Measurements from ENCODE around the gene SLC26A9. TPM values are rescaled to one million over a fixed set of nuclear protein-coding genes. Genes with fewer than 3 reads are reported as not detected.

Gene SLC26A9
- total and polyA plus RNA-seq, 2 of the 4 experiments (the other 2 are of a cell fraction) = not detected

GRCh38 chr1:205981257-205981656 lies 38.0 kb upstream of the SLC26A9 start (continued):
- TF ChIP-seq, protein P1, sequence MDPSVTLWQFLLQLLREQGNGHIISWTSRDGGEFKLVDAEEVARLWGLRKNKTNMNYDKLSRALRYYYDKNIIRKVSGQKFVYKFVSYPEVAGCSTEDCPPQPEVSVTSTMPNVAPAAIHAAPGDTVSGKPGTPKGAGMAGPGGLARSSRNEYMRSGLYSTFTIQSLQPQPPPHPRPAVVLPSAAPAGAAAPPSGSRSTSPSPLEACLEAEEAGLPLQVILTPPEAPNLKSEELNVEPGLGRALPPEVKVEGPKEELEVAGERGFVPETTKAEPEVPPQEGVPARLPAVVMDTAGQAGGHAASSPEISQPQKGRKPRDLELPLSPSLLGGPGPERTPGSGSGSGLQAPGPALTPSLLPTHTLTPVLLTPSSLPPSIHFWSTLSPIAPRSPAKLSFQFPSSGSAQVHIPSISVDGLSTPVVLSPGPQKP (IDR thresholded peaks at IDR 0.05; ENCODE audit: borderline replicate concordance, low read depth, low read length) = no peak

GRCh38 chr1:205980237-205980870 lies 37.1 kb upstream of the SLC26A9 start:
- CTCF ChIA-PET = interaction anchor here (1.0 kb wide), 1 partner anchor 123 kb away, joined by 8 read pairs; no protein-coding TSS in a partner anchor
- in situ Hi-C loops (cut with MboI; ENCODE audit: low sequenced_read_pairs) (loop anchor here (5.0 to 10.0 kb wide), 3 partner anchors 122 to 326 kb away; no protein-coding TSS in a partner anchor), intact Hi-C loops (cut with micrococcal nuclease) (no loop called here), dilution Hi-C loops (cut with HindIII; ENCODE audit: low sequenced_read_pairs, unreplicated experiment) (no loop called here)
- Histone ChIP-seq H3K9me1 (ENCODE audit: insufficient read depth, low read length) (no peaks in the 10 kb centered on the region), H3K4me3 (ENCODE audit: insufficient read depth, low read depth, low read length) (no peak overlapping the region), H3K56ac (ENCODE audit: extremely low read depth, insufficient read depth, low read length) (no peak overlapping the region), H4K20me1 (ENCODE audit: insufficient read depth, low read length) (no peaks in the 10 kb centered on the region; the same call in 1 of the 2 replicates), H2BK120ac (ENCODE audit: low read depth, low read length) (no peak overlapping the region), H3K18ac (ENCODE audit: low read depth, low read length) (no peak overlapping the region), H2BK20ac (ENCODE audit: low read depth, low read length) (no peak overlapping the region), H3K4me1 (ENCODE audit: control insufficient read depth, insufficient read depth, low read length) (no peaks in the 10 kb centered on the region), H3K4me2 (ENCODE audit: low read depth, low read length) (no peak overlapping the region), H3K23ac (ENCODE audit: low read depth, low read length) (no peak overlapping the region), H3K9me3 (ENCODE audit: control insufficient read depth, insufficient read depth, low read length) (no peaks in the 10 kb centered on the region), H4K91ac (ENCODE audit: insufficient read depth, low read depth, low read length) (no peak overlapping the region), H2AFZ (replicated peaks; ENCODE audit: low read length, poor library complexity) (no peak overlapping the region), H2AK9ac (replicated peaks; ENCODE audit: low read depth, low read length, poor library complexity) (no peak overlapping the region), H4K8ac (ENCODE audit: low read depth in 2 of 2, low read length in 2 of 2) (no peak overlapping the region), H3K27me3 (ENCODE audit: control insufficient read depth, insufficient read depth, low read length) (no peaks in the 10 kb centered on the region), H2BK15ac (ENCODE audit: low read depth, low read length) (no peak overlapping the region), H3K27ac (ENCODE audit: insufficient read depth, low read length) (no peak overlapping the region), H2BK5ac (ENCODE audit: low read depth, low read length, poor library complexity, severe bottlenecking) (no peak overlapping the region), H3K9ac (ENCODE audit: low read depth, low read length) (no peak overlapping the region), H3K79me1 (ENCODE audit: low read depth in 1 of 2, low read length in 2 of 2) (no peaks in the 10 kb centered on the region), H3K36me3 (ENCODE audit: control insufficient read depth, insufficient read depth, low read length) (no peaks in the 10 kb centered on the region; the same call in 1 of the 2 replicates), H2AK5ac (ENCODE audit: low read depth, low read length) (no peak overlapping the region), H3K14ac (replicated peaks; ENCODE audit: low read depth, low read length) (no peak overlapping the region), H4K5ac (ENCODE audit: low read depth, low read length) (no peak overlapping the region), H3K4ac (ENCODE audit: low read depth, low read length) (no peak overlapping the region)
- TF ChIP-seq, protein P2, sequence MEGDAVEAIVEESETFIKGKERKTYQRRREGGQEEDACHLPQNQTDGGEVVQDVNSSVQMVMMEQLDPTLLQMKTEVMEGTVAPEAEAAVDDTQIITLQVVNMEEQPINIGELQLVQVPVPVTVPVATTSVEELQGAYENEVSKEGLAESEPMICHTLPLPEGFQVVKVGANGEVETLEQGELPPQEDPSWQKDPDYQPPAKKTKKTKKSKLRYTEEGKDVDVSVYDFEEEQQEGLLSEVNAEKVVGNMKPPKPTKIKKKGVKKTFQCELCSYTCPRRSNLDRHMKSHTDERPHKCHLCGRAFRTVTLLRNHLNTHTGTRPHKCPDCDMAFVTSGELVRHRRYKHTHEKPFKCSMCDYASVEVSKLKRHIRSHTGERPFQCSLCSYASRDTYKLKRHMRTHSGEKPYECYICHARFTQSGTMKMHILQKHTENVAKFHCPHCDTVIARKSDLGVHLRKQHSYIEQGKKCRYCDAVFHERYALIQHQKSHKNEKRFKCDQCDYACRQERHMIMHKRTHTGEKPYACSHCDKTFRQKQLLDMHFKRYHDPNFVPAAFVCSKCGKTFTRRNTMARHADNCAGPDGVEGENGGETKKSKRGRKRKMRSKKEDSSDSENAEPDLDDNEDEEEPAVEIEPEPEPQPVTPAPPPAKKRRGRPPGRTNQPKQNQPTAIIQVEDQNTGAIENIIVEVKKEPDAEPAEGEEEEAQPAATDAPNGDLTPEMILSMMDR (conservative IDR thresholded peaks at IDR 0.05; ENCODE audit: low read depth, low read length) = no peak
- no peak for TF ChIP-seq RCOR1 (IDR thresholded peaks at IDR 0.05; ENCODE audit: insufficient replicate concordance, low read length)
- TF ChIP-seq, protein P3, sequence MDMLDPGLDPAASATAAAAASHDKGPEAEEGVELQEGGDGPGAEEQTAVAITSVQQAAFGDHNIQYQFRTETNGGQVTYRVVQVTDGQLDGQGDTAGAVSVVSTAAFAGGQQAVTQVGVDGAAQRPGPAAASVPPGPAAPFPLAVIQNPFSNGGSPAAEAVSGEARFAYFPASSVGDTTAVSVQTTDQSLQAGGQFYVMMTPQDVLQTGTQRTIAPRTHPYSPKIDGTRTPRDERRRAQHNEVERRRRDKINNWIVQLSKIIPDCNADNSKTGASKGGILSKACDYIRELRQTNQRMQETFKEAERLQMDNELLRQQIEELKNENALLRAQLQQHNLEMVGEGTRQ (IDR thresholded peaks at IDR 0.05; ENCODE audit: low read depth, low read length) = no peak
- TF ChIP-seq POLR2A (IDR thresholded peaks at IDR 0.05; ENCODE audit: low read depth, low read length) = no peak
- no peak for TF ChIP-seq BHLHE40 (IDR thresholded peaks at IDR 0.05; ENCODE audit: low read depth, low read length)
- TF ChIP-seq FOS (IDR thresholded peaks at IDR 0.05; ENCODE audit: low read depth, low read length) = no peak
- TF ChIP-seq CEBPB (IDR thresholded peaks at IDR 0.05; ENCODE audit: low read depth, low read length) = no peak
- POLR2A ChIA-PET (ENCODE audit: unreplicated experiment) = interaction anchor here (0.5 kb wide), 1 partner anchor 56 kb away, joined by 3 read pairs; no protein-coding TSS in a partner anchor
- 85% methylated on average over 2 of the region's 3 CpGs; no CpG with 5 or more reads in 1 of the 2 experiments for WGBS, 2 experiments (ENCODE audit: extremely low coverage in 2 of 2, insufficient read length in 1 of 2)
- no peak for ATAC-seq (ENCODE audit: low read depth)
- BruUV-seq (replicated peaks) = no TSS peak
- no peak for DNase-seq
